Fibroblast of villous mesenchyme (primary cell): ENCODE measurements around the gene METTL16. TPM values are rescaled to one million over a fixed set of nuclear protein-coding genes. Genes with fewer than 3 reads are reported as not detected.

ENCODE experiments used
- DNase-seq: peaks from one replicate; pipeline ENCODE4 v3.0.0-alpha.2; 2010; ENCODE audit warnings: low read depth
- H3K4me3 ChIP-seq: 2 replicates; pipeline ENCODE4 v1.5.1; 2011; ENCODE audit warnings: low read depth, mild to moderate bottlenecking, low read length
- CTCF ChIP-seq: IDR thresholded peaks from 2 replicates; pipeline ENCODE4 v1.5.1; 2012; ENCODE audit warnings: low read depth, mild to moderate bottlenecking, low read length; ENCODE audit not compliant: insufficient read depth
- total RNA-seq: library from RNA; depleted of rRNA; stranded (reverse); fragments of >200 nt; gene quantifications from 2 replicates; pipeline ENCODE4 v1.2.3, GENCODE V29; 2012

Gene METTL16
- total RNA-seq, 1 donor: 16.8 TPM

DNA sequence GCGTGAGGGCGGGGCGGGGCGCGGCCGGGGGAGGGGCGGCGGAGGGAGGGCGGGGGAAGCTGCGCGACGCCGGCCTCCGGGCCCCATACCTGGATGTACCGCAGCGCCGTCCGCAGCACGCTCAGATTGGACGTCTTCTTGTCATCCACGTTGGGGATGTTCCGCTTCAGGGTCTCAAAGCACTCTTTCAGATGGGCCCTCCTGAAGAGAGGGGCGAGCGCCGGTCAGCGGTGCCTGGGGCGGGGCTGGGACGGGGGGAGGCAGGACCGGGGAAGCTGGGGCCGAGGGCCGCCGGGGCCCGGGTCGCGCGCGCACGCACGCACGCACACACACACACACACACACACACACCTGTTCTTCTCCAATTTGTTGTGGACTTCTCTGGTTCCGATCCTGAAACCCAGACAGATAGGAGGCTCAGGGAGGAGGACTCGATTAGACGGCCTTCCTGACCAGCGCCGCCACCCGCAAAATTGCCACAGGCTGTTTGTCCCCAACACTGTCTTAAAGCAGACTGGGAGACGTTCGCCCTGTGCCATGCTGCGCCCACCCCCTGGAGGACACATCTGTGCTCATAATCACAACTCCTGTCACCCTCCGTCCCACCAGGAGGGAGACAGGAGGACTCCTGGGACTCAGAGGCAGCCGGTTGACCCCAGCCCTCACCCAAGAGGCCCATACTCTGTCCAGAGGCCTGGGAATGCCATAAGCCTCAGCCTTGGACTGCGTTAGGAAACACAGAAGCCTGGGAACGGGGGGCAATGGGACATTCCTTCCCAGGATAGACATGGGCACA lies 117.5 kb downstream of the METTL16 start:
- no peak for DNase-seq
- H3K4me3 ChIP-seq: peak overlapping the region; percentile 45
- TF ChIP-seq CTCF: no peak

- peak overlapping the region; percentile 72 for H3K4me3 ChIP-seq
- TF ChIP-seq CTCF: no peak
- DNase-seq: peak; percentile 87
Observed at GRCh38 chr17:2393174-2393953, 118.3 kb downstream of the METTL16 start.

DNA sequence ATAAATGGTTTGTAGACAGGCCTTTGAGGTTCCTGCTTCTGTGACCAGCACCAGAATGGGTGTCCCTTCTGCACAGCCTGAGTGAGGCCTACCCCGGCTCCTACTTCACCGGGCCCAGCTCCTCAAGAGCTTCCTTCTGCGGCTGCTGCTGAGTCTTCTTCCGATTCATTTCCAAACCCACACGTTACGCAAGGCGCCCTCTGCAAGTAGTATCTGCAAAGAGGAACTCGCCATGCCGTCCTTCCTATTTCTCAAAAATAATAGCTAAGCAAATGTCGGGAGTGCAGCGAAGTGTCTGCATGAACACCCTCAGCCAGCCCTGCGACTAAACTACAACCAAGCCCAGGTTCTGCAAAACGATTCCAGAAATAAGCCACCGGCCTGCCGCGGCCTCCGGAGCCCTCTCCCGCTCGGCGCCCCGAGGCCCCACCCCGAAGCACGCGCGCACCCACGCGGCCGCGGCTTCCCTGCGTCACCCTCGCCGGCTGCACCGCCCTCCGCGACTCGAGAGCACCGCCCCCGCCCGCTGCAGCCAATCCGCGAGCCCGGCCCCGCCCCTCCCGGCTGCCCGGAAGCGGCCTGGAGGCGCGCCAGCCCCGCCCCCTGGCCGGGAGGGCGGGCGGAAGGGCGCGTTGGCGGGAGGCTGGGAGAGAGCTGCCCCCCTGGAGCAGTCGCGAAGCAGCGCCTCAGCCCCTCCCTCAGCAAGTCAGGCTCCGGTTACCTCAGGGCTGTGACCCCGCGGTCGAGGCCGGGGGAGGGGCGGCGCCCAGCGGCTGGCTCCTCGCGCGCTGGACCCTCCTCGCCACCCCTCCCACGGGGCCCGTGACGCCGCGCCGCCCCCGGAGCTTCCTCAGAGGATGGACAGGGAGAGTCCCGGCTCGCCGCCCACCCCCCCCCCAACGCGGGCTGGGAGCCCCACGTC lies 119.2 kb downstream of the METTL16 start:
- peak overlapping the region; percentile 72 for H3K4me3 ChIP-seq
- no peak for TF ChIP-seq CTCF
- peak; percentile 96 for DNase-seq

DNA sequence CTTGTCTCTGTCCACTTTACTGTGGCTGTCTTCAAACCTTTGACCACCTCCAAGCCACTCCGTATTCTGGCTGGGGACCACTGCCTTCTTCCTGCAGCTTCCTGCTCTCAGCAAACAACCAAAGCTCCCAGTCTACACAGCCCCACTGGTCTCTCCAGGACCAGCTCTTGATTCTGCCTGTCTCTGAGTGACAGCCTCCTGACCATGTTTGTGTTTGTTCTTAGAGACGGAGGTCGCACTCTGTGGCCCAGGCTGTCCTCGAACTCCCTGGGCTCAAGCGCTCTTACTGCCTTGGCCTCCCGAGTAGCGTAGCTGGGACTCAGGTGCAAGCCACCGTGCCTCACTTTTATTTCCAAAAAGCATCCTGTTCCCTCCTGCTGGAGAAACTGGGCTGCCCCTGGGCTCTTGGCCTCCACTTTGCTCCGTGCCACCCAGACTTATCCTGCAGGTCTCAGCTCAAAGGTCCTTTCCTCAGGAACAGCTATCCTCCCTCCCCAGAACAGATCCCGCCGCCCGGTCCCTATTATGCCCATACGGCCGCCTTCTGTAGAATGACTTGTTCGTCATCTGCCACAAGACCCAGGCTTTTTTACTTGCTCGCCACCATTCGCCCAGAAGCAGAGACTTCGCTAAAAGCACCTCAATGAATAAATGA lies 120.0 kb downstream of the METTL16 start:
- no peak for TF ChIP-seq CTCF
- H3K4me3 ChIP-seq: peak overlapping the region; percentile 60
- DNase-seq: no peak

GRCh38 chr17:2390199-2390836 lies 121.4 kb downstream of the METTL16 start:
- H3K4me3 ChIP-seq: no peak overlapping the region
- no peak for DNase-seq
- TF ChIP-seq CTCF: no peak
